GM18951 (cell line): ENCODE data around the gene FBXO36.
"Not testable (repeated sequence)": the region's sequence is repeated elsewhere in the genome, so short reads cannot be mapped to it uniquely, and the experiment has no call there.

Experiments used
- POLR2A ChIP-seq: IDR thresholded peaks from 4 replicates; pipeline ENCODE4 v1.6.1; 2011; ENCODE audit warnings: mild to moderate bottlenecking; ENCODE audit not compliant: insufficient read length, insufficient read depth; ENCODE audit errors: extremely low read depth
- in situ Hi-C: fragments of 300-500 bp; cut with MboI; formaldehyde crosslinking; loops from one replicate; pipeline ENCODE4 v1.12.0; 2022; ENCODE audit warnings: low sequenced_read_pairs, mixed read lengths, inconsistent platforms; ENCODE audit not compliant: unreplicated experiment

The FBXO36 gene

GRCh38 chr2:229925201-229925600, 2.9 kb downstream of the FBXO36 start:
- no peak for TF ChIP-seq POLR2A
- in situ Hi-C loops: no loop called here

GRCh38 chr2:229927817-229928321, 5.6 kb downstream of the FBXO36 start:
- TF ChIP-seq POLR2A: no peak
- in situ Hi-C loops: no loop called here

GRCh38 chr2:229930656-229931055, 8.4 kb downstream of the FBXO36 start:
- no peak for TF ChIP-seq POLR2A
- in situ Hi-C loops: no loop called here

GRCh38 chr2:229931241-229931640, 8.9 kb downstream of the FBXO36 start:
- no peak for TF ChIP-seq POLR2A
- in situ Hi-C loops: no loop called here

- no peak for TF ChIP-seq POLR2A
- in situ Hi-C loops: no loop called here
Observed at GRCh38 chr2:229937537-229937936, 15.2 kb downstream of the FBXO36 start.

- no peak for TF ChIP-seq POLR2A
- in situ Hi-C loops: no loop called here
Observed at GRCh38 chr2:229942671-229943070, 20.4 kb downstream of the FBXO36 start.

- in situ Hi-C loops: no loop called here
Observed at GRCh38 chr2:229943171-229943570, 20.9 kb downstream of the FBXO36 start.

GRCh38 chr2:229943770-229944449, 21.6 kb downstream of the FBXO36 start:
- TF ChIP-seq POLR2A: no peak
- in situ Hi-C loops: no loop called here

More at GRCh38 chr2:229943171-229943570, 20.9 kb downstream of the FBXO36 start:
- no peak for TF ChIP-seq POLR2A

GRCh38 chr2:229945975-229946374, 23.7 kb downstream of the FBXO36 start:
- TF ChIP-seq POLR2A: no peak

GRCh38 chr2:229947544-229947943, 25.2 kb downstream of the FBXO36 start:
- in situ Hi-C loops: no loop called here
- no peak for TF ChIP-seq POLR2A

More at GRCh38 chr2:229945975-229946374, 23.7 kb downstream of the FBXO36 start:
- in situ Hi-C loops: no loop called here

- in situ Hi-C loops: no loop called here
- TF ChIP-seq POLR2A: no peak
Observed at GRCh38 chr2:229952256-229952835, 30.0 kb downstream of the FBXO36 start.

- in situ Hi-C loops: no loop called here
- no peak for TF ChIP-seq POLR2A
Observed at GRCh38 chr2:229955663-229956062, 33.4 kb downstream of the FBXO36 start.

- no peak for TF ChIP-seq POLR2A
- in situ Hi-C loops: no loop called here
Observed at GRCh38 chr2:229956491-229956890, 34.2 kb downstream of the FBXO36 start.

- in situ Hi-C loops: not testable (repeated sequence)
Observed at GRCh38 chr2:229963596-229963995, 41.3 kb downstream of the FBXO36 start.
